ENCODE results near the gene CMTM7.

DNA sequence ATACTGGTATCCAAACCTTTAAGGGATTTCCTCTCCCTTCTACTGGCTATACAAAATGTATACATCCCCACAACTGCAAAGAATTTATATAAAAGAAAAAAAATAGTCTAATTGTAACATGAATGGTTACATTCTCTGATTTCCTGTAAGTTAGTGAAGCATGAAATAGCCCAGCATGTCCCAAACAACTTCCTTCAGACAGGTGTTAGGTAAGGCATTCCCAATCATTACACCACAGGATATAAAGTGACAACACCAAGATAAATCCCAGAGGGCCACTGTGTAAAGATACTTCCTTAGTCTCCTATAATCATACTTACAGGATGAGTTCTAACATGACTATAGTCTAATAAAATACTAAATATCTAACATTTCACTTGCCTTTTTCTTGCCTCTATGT lies 103.4 kb downstream of the CMTM7 start:
- TF ChIP-seq, protein P1, sequence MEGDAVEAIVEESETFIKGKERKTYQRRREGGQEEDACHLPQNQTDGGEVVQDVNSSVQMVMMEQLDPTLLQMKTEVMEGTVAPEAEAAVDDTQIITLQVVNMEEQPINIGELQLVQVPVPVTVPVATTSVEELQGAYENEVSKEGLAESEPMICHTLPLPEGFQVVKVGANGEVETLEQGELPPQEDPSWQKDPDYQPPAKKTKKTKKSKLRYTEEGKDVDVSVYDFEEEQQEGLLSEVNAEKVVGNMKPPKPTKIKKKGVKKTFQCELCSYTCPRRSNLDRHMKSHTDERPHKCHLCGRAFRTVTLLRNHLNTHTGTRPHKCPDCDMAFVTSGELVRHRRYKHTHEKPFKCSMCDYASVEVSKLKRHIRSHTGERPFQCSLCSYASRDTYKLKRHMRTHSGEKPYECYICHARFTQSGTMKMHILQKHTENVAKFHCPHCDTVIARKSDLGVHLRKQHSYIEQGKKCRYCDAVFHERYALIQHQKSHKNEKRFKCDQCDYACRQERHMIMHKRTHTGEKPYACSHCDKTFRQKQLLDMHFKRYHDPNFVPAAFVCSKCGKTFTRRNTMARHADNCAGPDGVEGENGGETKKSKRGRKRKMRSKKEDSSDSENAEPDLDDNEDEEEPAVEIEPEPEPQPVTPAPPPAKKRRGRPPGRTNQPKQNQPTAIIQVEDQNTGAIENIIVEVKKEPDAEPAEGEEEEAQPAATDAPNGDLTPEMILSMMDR (IDR thresholded peaks at IDR 0.05 in 2 of 3, conservative IDR thresholded peaks at IDR 0.05 in 1 of 3; ENCODE audit: insufficient read depth in 2 of 3, low read depth in 1 of 3, low read length in 3 of 3): no peak
- TF ChIP-seq, protein P2, sequence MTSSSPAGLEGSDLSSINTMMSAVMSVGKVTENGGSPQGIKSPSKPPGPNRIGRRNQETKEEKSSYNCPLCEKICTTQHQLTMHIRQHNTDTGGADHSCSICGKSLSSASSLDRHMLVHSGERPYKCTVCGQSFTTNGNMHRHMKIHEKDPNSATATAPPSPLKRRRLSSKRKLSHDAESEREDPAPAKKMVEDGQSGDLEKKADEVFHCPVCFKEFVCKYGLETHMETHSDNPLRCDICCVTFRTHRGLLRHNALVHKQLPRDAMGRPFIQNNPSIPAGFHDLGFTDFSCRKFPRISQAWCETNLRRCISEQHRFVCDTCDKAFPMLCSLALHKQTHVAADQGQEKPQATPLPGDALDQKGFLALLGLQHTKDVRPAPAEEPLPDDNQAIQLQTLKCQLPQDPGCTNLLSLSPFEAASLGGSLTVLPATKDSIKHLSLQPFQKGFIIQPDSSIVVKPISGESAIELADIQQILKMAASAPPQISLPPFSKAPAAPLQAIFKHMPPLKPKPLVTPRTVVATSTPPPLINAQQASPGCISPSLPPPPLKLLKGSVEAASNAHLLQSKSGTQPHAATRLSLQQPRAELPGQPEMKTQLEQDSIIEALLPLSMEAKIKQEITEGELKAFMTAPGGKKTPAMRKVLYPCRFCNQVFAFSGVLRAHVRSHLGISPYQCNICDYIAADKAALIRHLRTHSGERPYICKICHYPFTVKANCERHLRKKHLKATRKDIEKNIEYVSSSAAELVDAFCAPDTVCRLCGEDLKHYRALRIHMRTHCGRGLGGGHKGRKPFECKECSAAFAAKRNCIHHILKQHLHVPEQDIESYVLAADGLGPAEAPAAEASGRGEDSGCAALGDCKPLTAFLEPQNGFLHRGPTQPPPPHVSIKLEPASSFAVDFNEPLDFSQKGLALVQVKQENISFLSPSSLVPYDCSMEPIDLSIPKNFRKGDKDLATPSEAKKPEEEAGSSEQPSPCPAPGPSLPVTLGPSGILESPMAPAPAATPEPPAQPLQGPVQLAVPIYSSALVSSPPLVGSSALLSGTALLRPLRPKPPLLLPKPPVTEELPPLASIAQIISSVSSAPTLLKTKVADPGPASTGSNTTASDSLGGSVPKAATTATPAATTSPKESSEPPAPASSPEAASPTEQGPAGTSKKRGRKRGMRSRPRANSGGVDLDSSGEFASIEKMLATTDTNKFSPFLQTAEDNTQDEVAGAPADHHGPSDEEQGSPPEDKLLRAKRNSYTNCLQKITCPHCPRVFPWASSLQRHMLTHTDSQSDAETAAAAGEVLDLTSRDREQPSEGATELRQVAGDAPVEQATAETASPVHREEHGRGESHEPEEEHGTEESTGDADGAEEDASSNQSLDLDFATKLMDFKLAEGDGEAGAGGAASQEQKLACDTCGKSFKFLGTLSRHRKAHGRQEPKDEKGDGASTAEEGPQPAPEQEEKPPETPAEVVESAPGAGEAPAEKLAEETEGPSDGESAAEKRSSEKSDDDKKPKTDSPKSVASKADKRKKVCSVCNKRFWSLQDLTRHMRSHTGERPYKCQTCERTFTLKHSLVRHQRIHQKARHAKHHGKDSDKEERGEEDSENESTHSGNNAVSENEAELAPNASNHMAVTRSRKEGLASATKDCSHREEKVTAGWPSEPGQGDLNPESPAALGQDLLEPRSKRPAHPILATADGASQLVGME (CRISPR knock-in tag; IDR thresholded peaks at IDR 0.05): no peak
- TF ChIP-seq TBP (optimal IDR thresholded peaks at IDR 0.05; ENCODE audit: low read depth, low read length) (no peak), ZNF830 (CRISPR knock-in tag; IDR thresholded peaks at IDR 0.05) (no peak), RAD51 (IDR thresholded peaks at IDR 0.05; ENCODE audit: borderline replicate concordance, low read depth) (no peak), TCF7 (IDR thresholded peaks at IDR 0.05; ENCODE audit: borderline replicate concordance) (no peak)

All from K562 (cell line).